Naive thymus-derived CD8-positive, alpha-beta T cell (primary cell): ENCODE measurements around the gene PDE6H. TPM values are rescaled to one million over a fixed set of nuclear protein-coding genes. Genes with fewer than 3 reads are reported as not detected.

ENCODE experiments used
- ATAC-seq, 2 donors: fragments of 150-1000 bp; cut with Tn5 transposase in 1 of 2; sonication (Bioruptor Pico), chemical (Tn5 transposase) in 1 of 2; 1 replicate in 1 of 2; 2 replicates in 1 of 2; pipeline ENCODE4 v1.10.0; 2021; ENCODE audit warnings: mild to moderate bottlenecking in 2 of 2, moderate library complexity in 2 of 2
- POLR2A ChIA-PET: fragments of 350-600 bp; sonication (Branson Sonifier 250); formaldehyde crosslinking; loops from one replicate; lab custom pipeline; 2021; ENCODE audit warnings: antibody characterized with exemption; lab: Charles Lee
- DNase-seq, 10 donors: peaks; one replicate each; pipeline versions ENCODE4 v3.0.0 to v3.0.0-alpha.2; 2020 to 2022
- H3K27ac Mint-ChIP-seq, 10 donors: one replicate each; pipeline ENCODE4 v1.8.0; 2020 to 2022; ENCODE audit warnings: mild to moderate bottlenecking in 10 of 10, mixed read lengths in 10 of 10, moderate library complexity in 4 of 10, inconsistent platforms in 1 of 10
- H3K27me3 Mint-ChIP-seq, 5 donors: one replicate each; pipeline ENCODE4 v1.8.0; 2021 to 2022; ENCODE audit warnings: mixed read lengths in 5 of 5
- H3K36me3 Mint-ChIP-seq, 3 donors: one replicate each; pipeline ENCODE4 v1.8.0; 2020 to 2022; ENCODE audit warnings: mixed read lengths in 3 of 3, mild to moderate bottlenecking in 2 of 3, inconsistent platforms in 1 of 3
- H3K4me1 Mint-ChIP-seq, 4 donors: one replicate each; pipeline ENCODE4 v1.8.0; 2021 to 2022; ENCODE audit warnings: mixed read lengths in 4 of 4
- H3K4me3 Mint-ChIP-seq, 10 donors: one replicate each; pipeline ENCODE4 v1.8.0; 2020 to 2022; ENCODE audit warnings: mild to moderate bottlenecking in 10 of 10, mixed read lengths in 10 of 10, moderate library complexity in 6 of 10, inconsistent platforms in 1 of 10
- H3K9me3 Mint-ChIP-seq, 9 donors: one replicate each; pipeline ENCODE4 v1.8.0; 2020 to 2022; ENCODE audit warnings: mixed read lengths in 9 of 9, mild to moderate bottlenecking in 3 of 9, inconsistent platforms in 1 of 9, moderate library complexity in 1 of 9
- polyA plus RNA-seq, 3 donors: library from polyadenylated mRNA; unstranded; fragments of 300-500 nt; fragmentation: Illumina TruSeq; gene quantifications; one replicate each; pipeline ENCODE4 v1.2.3, GENCODE V29; 2021
- total RNA-seq, 8 experiments: library from RNA in 2 of 8; stranded (reverse) in 2 of 8; gene quantifications; one replicate each; pipeline ENCODE4 v1.2.3 and lab custom pipeline; 2021 to 2026

Gene PDE6H
- total RNA-seq (not detected), polyA plus RNA-seq (not detected), total RNA-seq (lab: John Stamatoyannopoulos, UW) (0 to 0.07 (median 0) reads per million in 6 experiments)

GRCh38 chr12:14972816-14973215, at the start of gene PDE6H:
Gene PDE6H (plus strand): TSS chr12:14973042. CDS start chr12:14978013, 4,971 bp downstream.
- DNase-seq, result no peak
- ATAC-seq, result no peak
- POLR2A ChIA-PET, result interaction anchor here (1.4 to 3.4 kb wide), 2 partner anchors 10 to 14 kb away, joined by 4 to 18 read pairs; partner anchors contain the start of gene ARHGDIB
- Mint-ChIP-seq H3K4me1 (peaks cover 29 to 59% (median 38%) of the 10 kb centered on the region in 4 donors), H3K4me3 (no peak within 1 kb of the TSS), H3K27me3 (no peaks in the 10 kb centered on the region), H3K36me3 (no peaks in the 10 kb centered on the region), H3K27ac (peak within 1 kb of the TSS in 9 of 10 donors; percentile 8 to 69 (median 32)), H3K9me3 (no peaks in the 10 kb centered on the region)

GRCh38 chr12:14923944-14924343, 48.9 kb upstream of the PDE6H start:
- Mint-ChIP-seq H3K27ac (peak overlapping the region in 1 of 10 donors; percentile 11), H3K36me3 (peaks cover 17 to 43% (median 30%) of the 10 kb centered on the region in 3 donors), H3K27me3 (no peaks in the 10 kb centered on the region), H3K9me3 (no peaks in the 10 kb centered on the region), H3K4me1 (peaks cover 18 to 46% (median 32%) of the 10 kb centered on the region in 4 donors), H3K4me3 (no peak overlapping the region)
- POLR2A ChIA-PET, result interaction anchor here (0.9 kb wide), 1 partner anchor 13 kb away, joined by 5 read pairs; no protein-coding TSS in a partner anchor
- DNase-seq, result no peak
- no peak for ATAC-seq

GRCh38 chr12:14924541-14924940, 48.3 kb upstream of the PDE6H start:
- Mint-ChIP-seq H3K27ac (peak overlapping the region in 1 of 10 donors; percentile 40), H3K4me1 (peaks cover 18 to 42% (median 27%) of the 10 kb centered on the region in 4 donors), H3K36me3 (peaks cover 11 to 41% (median 25%) of the 10 kb centered on the region in 3 donors), H3K4me3 (no peak overlapping the region), H3K9me3 (no peaks in the 10 kb centered on the region), H3K27me3 (no peaks in the 10 kb centered on the region)
- DNase-seq, result no peak
- no peak for ATAC-seq
- POLR2A ChIA-PET, result no interaction called here

GRCh38 chr12:14927267-14927666, 45.6 kb upstream of the PDE6H start:
- Mint-ChIP-seq H3K4me3 (no peak overlapping the region), H3K36me3 (peaks cover 7 to 47% (median 31%) of the 10 kb centered on the region in 3 donors), H3K4me1 (peaks cover 0 to 25% (median 10%) of the 10 kb centered on the region in 4 donors), H3K27ac (peak overlapping the region in 2 of 10 donors; percentile 11 to 23), H3K9me3 (no peaks in the 10 kb centered on the region), H3K27me3 (no peaks in the 10 kb centered on the region)
- POLR2A ChIA-PET, result interaction anchor here (0.9 to 1.6 kb wide), 3 partner anchors 14 to 33 kb away, joined by 3 read pairs; no protein-coding TSS in a partner anchor
- ATAC-seq (no peak), DNase-seq (no peak)

GRCh38 chr12:14928931-14929330, 43.9 kb upstream of the PDE6H start:
- Mint-ChIP-seq H3K4me1 (peaks cover 7 to 38% (median 18%) of the 10 kb centered on the region in 4 donors), H3K27me3 (no peaks in the 10 kb centered on the region), H3K36me3 (peaks cover 7 to 62% (median 42%) of the 10 kb centered on the region in 3 donors), H3K4me3 (no peak overlapping the region), H3K9me3 (no peaks in the 10 kb centered on the region), H3K27ac (peak overlapping the region in 2 of 10 donors; percentile 28 to 43)
- POLR2A ChIA-PET, result interaction anchor here (0.7 to 1.6 kb wide), 2 partner anchors 18 to 30 kb away, joined by 3 read pairs; no protein-coding TSS in a partner anchor
- DNase-seq (no peak), ATAC-seq (no peak)

GRCh38 chr12:14930299-14930698, 42.5 kb upstream of the PDE6H start:
- POLR2A ChIA-PET, result interaction anchor here (0.6 to 1.1 kb wide), 2 partner anchors 18 to 156 kb away, joined by 3 to 4 read pairs; no protein-coding TSS in a partner anchor
- no peak overlapping the region for H3K4me3 Mint-ChIP-seq
- H3K27me3 Mint-ChIP-seq, result no peaks in the 10 kb centered on the region
- DNase-seq, result no peak
- no peaks in the 10 kb centered on the region for H3K9me3 Mint-ChIP-seq
- ATAC-seq, result no peak
- peak overlapping the region in 1 of 10 donors; percentile 22 for H3K27ac Mint-ChIP-seq
- H3K36me3 Mint-ChIP-seq, result peaks cover 7 to 70% (median 39%) of the 10 kb centered on the region in 3 donors
- peaks cover 7 to 35% (median 21%) of the 10 kb centered on the region in 4 donors for H3K4me1 Mint-ChIP-seq

- H3K27me3 Mint-ChIP-seq, result no peaks in the 10 kb centered on the region
- peak overlapping the region in 2 of 10 donors; percentile 8 to 14 for H3K27ac Mint-ChIP-seq
- peaks cover 9 to 43% (median 29%) of the 10 kb centered on the region in 4 donors for H3K4me1 Mint-ChIP-seq
- POLR2A ChIA-PET, result interaction anchor here (0.6 to 1.2 kb wide), 3 partner anchors 10 to 17 kb away, joined by 3 to 4 read pairs (median 3); no protein-coding TSS in a partner anchor
- no peak for DNase-seq
- no peaks in the 10 kb centered on the region for H3K9me3 Mint-ChIP-seq
- H3K4me3 Mint-ChIP-seq, result no peak overlapping the region
- peaks cover 7 to 76% (median 41%) of the 10 kb centered on the region in 3 donors for H3K36me3 Mint-ChIP-seq
- ATAC-seq, result no peak
Observed at GRCh38 chr12:14931359-14931758, 41.5 kb upstream of the PDE6H start.

- POLR2A ChIA-PET, result interaction anchor here (0.6 to 1.2 kb wide), 3 partner anchors 10 to 16 kb away, joined by 3 to 4 read pairs (median 3); no protein-coding TSS in a partner anchor
Observed at GRCh38 chr12:14931791-14932560, 40.9 kb upstream of the PDE6H start.

GRCh38 chr12:14934511-14934910, 38.3 kb upstream of the PDE6H start:
- Mint-ChIP-seq H3K36me3 (peaks cover 0 to 85% (median 48%) of the 10 kb centered on the region in 3 donors), H3K9me3 (peaks cover 0 to 3% (median 0%) of the 10 kb centered on the region in 9 donors), H3K4me1 (peaks cover 19 to 62% (median 53%) of the 10 kb centered on the region in 4 donors), H3K27ac (peak overlapping the region in 5 of 10 donors; percentile 39 to 93 (median 79)), H3K4me3 (no peak overlapping the region), H3K27me3 (no peaks in the 10 kb centered on the region)
- POLR2A ChIA-PET, result interaction anchor here (0.7 to 2.8 kb wide), 4 partner anchors 10 to 60 kb away, joined by 3 to 12 read pairs (median 3); no protein-coding TSS in a partner anchor
- ATAC-seq (no peak), DNase-seq (no peak)

More at GRCh38 chr12:14931791-14932560, 40.9 kb upstream of the PDE6H start:
- no peak for ATAC-seq
- peaks cover 11 to 49% (median 35%) of the 10 kb centered on the region in 4 donors for H3K4me1 Mint-ChIP-seq
- H3K4me3 Mint-ChIP-seq, result no peak overlapping the region
- H3K9me3 Mint-ChIP-seq, result no peaks in the 10 kb centered on the region
- H3K27ac Mint-ChIP-seq, result peak overlapping the region in 7 of 10 donors; percentile 15 to 69 (median 42)
- H3K36me3 Mint-ChIP-seq, result peaks cover 7 to 82% (median 47%) of the 10 kb centered on the region in 3 donors
- DNase-seq, result no peak
- no peaks in the 10 kb centered on the region for H3K27me3 Mint-ChIP-seq

GRCh38 chr12:14935031-14935430, 37.8 kb upstream of the PDE6H start:
- Mint-ChIP-seq H3K36me3 (peaks cover 0 to 90% (median 53%) of the 10 kb centered on the region in 3 donors), H3K9me3 (peaks cover 0 to 3% (median 0%) of the 10 kb centered on the region in 9 donors)

GRCh38 chr12:14936224-14936861, 36.5 kb upstream of the PDE6H start:
- Mint-ChIP-seq H3K4me3 (peak overlapping the region in 1 of 10 donors; percentile 20), H3K27me3 (no peaks in the 10 kb centered on the region), H3K27ac (peak overlapping the region; percentile 50 to 96 (median 90)), H3K4me1 (peaks cover 27 to 78% (median 67%) of the 10 kb centered on the region in 4 donors), H3K36me3 (peaks cover 0 to 90% (median 53%) of the 10 kb centered on the region in 3 donors), H3K9me3 (peaks cover 0 to 3% (median 0%) of the 10 kb centered on the region in 9 donors)
- no peak for DNase-seq
- POLR2A ChIA-PET, result interaction anchor here (0.8 to 4.7 kb wide), 10 partner anchors 8 to 59 kb away, joined by 3 to 30 read pairs (median 5); partner anchors contain the start of gene ARHGDIB
- no peak for ATAC-seq

More at GRCh38 chr12:14935031-14935430, 37.8 kb upstream of the PDE6H start:
- Mint-ChIP-seq H3K27ac (peak overlapping the region in 8 of 10 donors; percentile 41 to 93 (median 77)), H3K27me3 (no peaks in the 10 kb centered on the region), H3K4me3 (no peak overlapping the region), H3K4me1 (peaks cover 22 to 67% (median 59%) of the 10 kb centered on the region in 4 donors)
- POLR2A ChIA-PET, result interaction anchor here (0.7 to 2.8 kb wide), 3 partner anchors 13 to 60 kb away, joined by 3 to 12 read pairs (median 3); no protein-coding TSS in a partner anchor
- ATAC-seq (no peak), DNase-seq (no peak)
